Prostate gland (tissue), 2 donors: Measurements from ENCODE around the gene CCDC136.

ENCODE experiments used
- POLR2A ChIP-seq: fragments of 450-650 bp; IDR thresholded peaks from one replicate; pipeline ENCODE4 v1.6.1; 2016; ENCODE audit warnings: antibody characterized with exemption, mild to moderate bottlenecking
- TF ChIP-seq, protein P1 (sequence below), 4 experiments: fragments of 200-600 bp in 2 of 4; fragments of 450-650 bp in 2 of 4; sonication (generic) in 2 of 4; IDR thresholded peaks; 1 replicate in 3 of 4; 2 replicates in 1 of 4; pipeline ENCODE4 v1.5.1; 2016 to 2019; ENCODE audit warnings: antibody characterized with exemption in 4 of 4, mild to moderate bottlenecking in 2 of 4, moderate library complexity in 2 of 4

DNA sequence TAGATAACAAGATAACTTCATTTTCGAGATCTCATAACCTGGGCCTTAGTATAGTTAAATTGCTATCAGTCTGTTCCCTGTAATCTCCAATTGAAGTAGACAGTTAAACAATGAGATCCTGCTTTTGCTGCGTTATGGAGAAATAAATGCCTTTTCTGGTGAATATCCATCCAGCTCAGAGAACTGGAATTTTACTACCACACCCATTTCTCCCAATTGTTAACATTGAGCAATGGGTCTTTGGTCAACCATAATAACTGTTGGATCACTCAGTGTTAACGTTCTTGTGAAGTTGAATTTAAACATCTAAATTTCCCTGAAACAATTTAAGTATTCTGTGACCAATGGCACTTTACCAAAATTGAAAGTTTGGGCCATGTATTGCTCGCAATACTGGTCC lies 49.6 kb upstream of the CCDC136 start:
- TF ChIP-seq POLR2A = no peak
- TF ChIP-seq, protein P1, sequence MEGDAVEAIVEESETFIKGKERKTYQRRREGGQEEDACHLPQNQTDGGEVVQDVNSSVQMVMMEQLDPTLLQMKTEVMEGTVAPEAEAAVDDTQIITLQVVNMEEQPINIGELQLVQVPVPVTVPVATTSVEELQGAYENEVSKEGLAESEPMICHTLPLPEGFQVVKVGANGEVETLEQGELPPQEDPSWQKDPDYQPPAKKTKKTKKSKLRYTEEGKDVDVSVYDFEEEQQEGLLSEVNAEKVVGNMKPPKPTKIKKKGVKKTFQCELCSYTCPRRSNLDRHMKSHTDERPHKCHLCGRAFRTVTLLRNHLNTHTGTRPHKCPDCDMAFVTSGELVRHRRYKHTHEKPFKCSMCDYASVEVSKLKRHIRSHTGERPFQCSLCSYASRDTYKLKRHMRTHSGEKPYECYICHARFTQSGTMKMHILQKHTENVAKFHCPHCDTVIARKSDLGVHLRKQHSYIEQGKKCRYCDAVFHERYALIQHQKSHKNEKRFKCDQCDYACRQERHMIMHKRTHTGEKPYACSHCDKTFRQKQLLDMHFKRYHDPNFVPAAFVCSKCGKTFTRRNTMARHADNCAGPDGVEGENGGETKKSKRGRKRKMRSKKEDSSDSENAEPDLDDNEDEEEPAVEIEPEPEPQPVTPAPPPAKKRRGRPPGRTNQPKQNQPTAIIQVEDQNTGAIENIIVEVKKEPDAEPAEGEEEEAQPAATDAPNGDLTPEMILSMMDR (IDR thresholded peaks at IDR 0.05) = no peak
